Measurements from ENCODE around the gene TRIM40. TPM values are rescaled to one million over a fixed set of nuclear protein-coding genes. Genes with fewer than 3 reads are reported as not detected.
A peak's percentile ranks its signal among the peaks of the same experiment; 100 is the strongest.

Gene TRIM40
- total RNA-seq, 1 experiment from 2014 or later, result not detected

DNA sequence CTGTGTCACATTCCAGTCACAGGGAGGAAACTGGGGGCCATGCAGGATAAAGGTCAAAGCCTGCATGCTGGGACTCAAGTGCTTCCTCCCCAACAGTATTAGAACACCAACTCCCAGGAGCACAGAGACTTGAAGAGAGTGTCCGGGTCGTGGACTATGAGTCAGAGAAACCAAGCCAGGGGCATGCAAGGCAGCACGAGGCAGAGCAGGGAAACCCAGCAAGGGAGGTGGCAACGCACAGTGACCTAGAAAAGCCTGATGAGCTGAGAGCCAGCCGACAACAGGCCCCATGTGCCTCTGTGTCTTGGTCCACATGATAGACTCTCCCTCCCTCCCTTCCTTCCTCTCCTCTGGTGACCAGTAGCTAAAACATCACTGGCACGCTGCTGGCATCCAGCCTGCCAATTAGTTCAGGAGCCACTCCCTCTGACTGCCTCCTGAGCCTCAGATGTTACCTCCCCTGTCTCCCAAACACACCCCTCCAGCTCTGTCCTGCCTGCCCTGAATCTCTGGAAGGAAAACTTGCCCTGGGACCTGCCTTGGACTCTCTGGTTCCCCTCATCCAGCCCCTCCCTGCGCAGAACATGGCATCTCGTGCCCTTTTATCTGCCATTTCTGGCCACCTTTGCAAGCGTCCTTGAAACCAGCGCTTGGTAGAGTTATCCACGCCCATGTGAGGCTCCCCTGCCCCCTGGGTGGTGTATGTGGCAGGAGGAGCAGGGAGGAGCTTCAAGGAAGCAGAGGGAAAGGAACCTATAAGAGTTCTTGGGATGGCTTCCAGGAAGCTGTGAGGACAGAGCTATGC, 44.2 kb upstream of the TRIM40 start:
- no peaks in the 10 kb centered on the region for H3K27me3 ChIP-seq (ENCODE audit: insufficient read depth, low read length)
- BruUV-seq (replicated peaks), result no TSS peak
- H4K20me1 ChIP-seq (ENCODE audit: insufficient read depth), result no peaks in the 10 kb centered on the region
- peak overlapping the region; percentile 59 for H3K9ac ChIP-seq (ENCODE audit: low read length)
- H3K36me3 ChIP-seq (ENCODE audit: control insufficient read depth in 1 of 2, insufficient read depth in 2 of 2, low read length in 2 of 2), result no peaks in the 10 kb centered on the region
- DNase-seq (ENCODE audit: low read depth, low spot score), result peak; percentile 85
- H3K9me3 ChIP-seq (ENCODE audit: control insufficient read depth in 1 of 2, insufficient read depth in 1 of 2, low read depth in 1 of 2, low read length in 2 of 2), result no peaks in the 10 kb centered on the region
- H3K27ac ChIP-seq (ENCODE audit: low read depth, low read length), result peak overlapping the region; percentile 71
- intact Hi-C loops (cut with micrococcal nuclease), result no loop called here
- peak overlapping the region; percentile 87 for H3K4me2 ChIP-seq (ENCODE audit: low read length)
- CTCF ChIA-PET, result interaction anchor here (0.8 to 2.2 kb wide), 4 partner anchors 10 to 127 kb away, joined by 3 to 8 read pairs (median 6); partner anchors contain the start of gene PPP1R11
- H3K4me1 ChIP-seq (ENCODE audit: control insufficient read depth in 1 of 2, insufficient read depth in 2 of 2, low read length in 2 of 2), result peaks cover 17 to 38% of the 10 kb centered on the region in 2 experiments
- TF ChIP-seq POLR2A (IDR thresholded peaks at IDR 0.05; ENCODE audit: borderline replicate concordance, extremely low read depth, insufficient read depth, insufficient read length), result peak; percentile 28
- TF ChIP-seq JUND (IDR thresholded peaks at IDR 0.05), result peak; percentile 39; the same call in 1 of the 2 replicates
- TF ChIP-seq FOSL1 (IDR thresholded peaks at IDR 0.05; ENCODE audit: low read depth), result 0 out of 2 replicates have a peak, but pooled peaks have one; percentile 3
- TF ChIP-seq, protein P1, sequence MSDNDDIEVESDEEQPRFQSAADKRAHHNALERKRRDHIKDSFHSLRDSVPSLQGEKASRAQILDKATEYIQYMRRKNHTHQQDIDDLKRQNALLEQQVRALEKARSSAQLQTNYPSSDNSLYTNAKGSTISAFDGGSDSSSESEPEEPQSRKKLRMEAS (IDR thresholded peaks at IDR 0.05), result peak; percentile 99
- TF ChIP-seq, protein P2, sequence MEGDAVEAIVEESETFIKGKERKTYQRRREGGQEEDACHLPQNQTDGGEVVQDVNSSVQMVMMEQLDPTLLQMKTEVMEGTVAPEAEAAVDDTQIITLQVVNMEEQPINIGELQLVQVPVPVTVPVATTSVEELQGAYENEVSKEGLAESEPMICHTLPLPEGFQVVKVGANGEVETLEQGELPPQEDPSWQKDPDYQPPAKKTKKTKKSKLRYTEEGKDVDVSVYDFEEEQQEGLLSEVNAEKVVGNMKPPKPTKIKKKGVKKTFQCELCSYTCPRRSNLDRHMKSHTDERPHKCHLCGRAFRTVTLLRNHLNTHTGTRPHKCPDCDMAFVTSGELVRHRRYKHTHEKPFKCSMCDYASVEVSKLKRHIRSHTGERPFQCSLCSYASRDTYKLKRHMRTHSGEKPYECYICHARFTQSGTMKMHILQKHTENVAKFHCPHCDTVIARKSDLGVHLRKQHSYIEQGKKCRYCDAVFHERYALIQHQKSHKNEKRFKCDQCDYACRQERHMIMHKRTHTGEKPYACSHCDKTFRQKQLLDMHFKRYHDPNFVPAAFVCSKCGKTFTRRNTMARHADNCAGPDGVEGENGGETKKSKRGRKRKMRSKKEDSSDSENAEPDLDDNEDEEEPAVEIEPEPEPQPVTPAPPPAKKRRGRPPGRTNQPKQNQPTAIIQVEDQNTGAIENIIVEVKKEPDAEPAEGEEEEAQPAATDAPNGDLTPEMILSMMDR (IDR thresholded peaks at IDR 0.05 in 2 of 3, conservative IDR thresholded peaks at IDR 0.05 in 1 of 3; ENCODE audit: borderline replicate concordance in 1 of 3, insufficient read depth in 1 of 3, low read depth in 2 of 3, low read length in 2 of 3), result no peak
- TF ChIP-seq TCF7L2 (IDR thresholded peaks at IDR 0.05; ENCODE audit: borderline replicate concordance, extremely low read depth, insufficient read depth, insufficient read length), result peak; percentile 72
- TF ChIP-seq CBX3 (IDR thresholded peaks at IDR 0.05; ENCODE audit: low read depth), result peak; percentile 99
- TF ChIP-seq ZFX (IDR thresholded peaks at IDR 0.05), result no peak
- TF ChIP-seq, protein P3, sequence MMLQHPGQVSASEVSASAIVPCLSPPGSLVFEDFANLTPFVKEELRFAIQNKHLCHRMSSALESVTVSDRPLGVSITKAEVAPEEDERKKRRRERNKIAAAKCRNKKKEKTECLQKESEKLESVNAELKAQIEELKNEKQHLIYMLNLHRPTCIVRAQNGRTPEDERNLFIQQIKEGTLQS (IDR thresholded peaks at IDR 0.05), result no peak
- no peak; the same call in 1 of the 2 replicates for TF ChIP-seq ELF1 (IDR thresholded peaks at IDR 0.05; ENCODE audit: borderline replicate concordance, low read depth)
- TF ChIP-seq POLR2AphosphoS5 (IDR thresholded peaks at IDR 0.05; ENCODE audit: low read depth, low read length), result peak; percentile 47
- peak; percentile 75 for TF ChIP-seq SP1 (IDR thresholded peaks at IDR 0.05; ENCODE audit: low read depth)
- no peaks in the 10 kb centered on the region for H3K79me2 ChIP-seq (ENCODE audit: insufficient read depth, low read length)
- H2AFZ ChIP-seq (ENCODE audit: low read depth, low read length, poor library complexity, severe bottlenecking), result peak overlapping the region; percentile 99
- RAD21 ChIA-PET (ENCODE audit: low non-redundant PET in 1 of 2, low total read pairs in 2 of 2, uncharacterized antibody in 2 of 2, unreplicated experiment in 2 of 2), result interaction anchor here in 1 of 2 experiments (1.2 kb wide), 1 partner anchor 11 kb away, joined by 3 read pairs; no protein-coding TSS in a partner anchor
- H3K4me3 ChIP-seq (replicated peaks in 1 of 2; ENCODE audit: low read depth in 1 of 2, low read length in 2 of 2), result peak overlapping the region; percentile 15 to 52; a peak in 3 of 4 replicates
- no peaks in the 10 kb centered on the region for H3K9me2 ChIP-seq (ENCODE audit: insufficient read depth)
- POLR2A ChIA-PET, result interaction anchor here (1.3 to 1.7 kb wide), 2 partner anchors 10 to 31 kb away, joined by 4 to 18 read pairs; partner anchors contain the start of gene POLR1H
- ATAC-seq, result peak; percentile 93

All from HCT116 (cell line).